Ovary (tissue), 9 donors: Measurements from ENCODE around the gene AOPEP. TPM values are rescaled to one million over a fixed set of nuclear protein-coding genes. Genes with fewer than 3 reads are reported as not detected.

Source experiments
- DNase-seq, 5 donors: peaks; one replicate each; pipeline ENCODE4 v3.0.0-alpha.2; 2019 to 2020
- H3K27ac ChIP-seq, 2 donors: fragments of 200-600 bp; one replicate each; pipeline versions ENCODE4 v1.5.1 to v1.8.0; 2019 to 2022
- H3K27me3 ChIP-seq: fragments of 200-600 bp; one replicate; pipeline ENCODE4 v1.8.0; 2022
- H3K36me3 ChIP-seq: fragments of 200-600 bp; sonication (generic); one replicate; pipeline ENCODE4 v1.5.1; 2019
- H3K4me1 ChIP-seq: one replicate; pipeline ENCODE4 v1.8.1; 2013; ENCODE audit warnings: mild to moderate bottlenecking, moderate library complexity; ENCODE audit not compliant: insufficient read depth
- H3K4me3 ChIP-seq: fragments of 200-600 bp; sonication (generic); one replicate; pipeline ENCODE4 v1.5.1; 2017
- H3K9me3 ChIP-seq, 2 donors: fragments of 200-600 bp in 1 of 2; sonication (generic) in 1 of 2; one replicate each; pipeline versions ENCODE4 v1.5.1 to v1.8.1; 2013 to 2019; ENCODE audit warnings: mild to moderate bottlenecking in 1 of 2, moderate library complexity in 1 of 2
- CTCF ChIP-seq, 3 donors: fragments of 450-650 bp in 2 of 3; fragments of 200-600 bp in 1 of 3; IDR thresholded peaks; one replicate each; pipeline versions ENCODE4 v1.5.1 to v1.8.0; 2016 to 2022; ENCODE audit warnings: antibody characterized with exemption in 3 of 3, mild to moderate bottlenecking in 1 of 3
- EP300 ChIP-seq: sonication (generic); formaldehyde crosslinking; IDR thresholded peaks from one replicate; pipeline ENCODE4 v1.6.1; 2017; ENCODE audit warnings: antibody characterized with exemption
- POLR2A ChIP-seq: fragments of 450-650 bp; IDR thresholded peaks from one replicate; pipeline ENCODE4 v1.6.1; 2017; ENCODE audit warnings: antibody characterized with exemption, mild to moderate bottlenecking, moderate library complexity
- WGBS, 3 donors: extraction: QIAGEN DNeasy Blood & Tissue Kit in 1 of 3; methylation state at CpG; one replicate each; pipeline versions ENCODE4 v1.1.5 to v1.1.7; 2013 to 2017; 5-methylcytosine and 5-hydroxymethylcytosine counted together
- intact Hi-C, 4 donors: fragments of 100-400 bp; cut with DNase I; formaldehyde crosslinking; loops; one replicate each; pipeline versions ENCODE4 v1.11.0 to v1.15.1; 2022 to 2023
- polyA plus RNA-seq, 2 donors: library from polyadenylated mRNA; stranded (reverse); fragments of 200-250 nt in 1 of 2; fragments of 350-450 nt in 1 of 2; fragmentation: Illumina TruSeq in 1 of 2; extraction: RNeasy Lipid Tissue Mini Kit (QIAGEN cat#74804) in 1 of 2; gene quantifications; one replicate each; pipeline ENCODE4 v1.2.3, GENCODE V29; 2013 to 2014
- total RNA-seq, 7 donors: library from RNA; depleted of rRNA in 2 of 7; stranded (reverse); fragments of >200 nt in 2 of 7; fragmentation: NEBNext Ultra II Directional in 3 of 7; extraction: Animal tissue kit (Norgen Biotek cat#: 25700) in 3 of 7; gene quantifications; one replicate each; pipeline versions ENCODE4 v1.1.0 to v1.2.4, GENCODE V29; 2016 to 2023
- donor health status: DM: no; HTN: no; CAD: no; lungs with moderate emphysema.
- donor health status: DM: no; HTN: no; CAD: no.
- donor health status: Bipolar disorder and iron deficiency.
- donor health status: DM: yes; HTN: yes; CAD: no.
- donor health status: DM: no; HTN: no; CAD: no.
- donor health status: DM: yes; HTN: yes; CAD: no.

Gene AOPEP
- total and polyA plus RNA-seq, 9 donors = 40.0 to 141 (median 82.1) TPM

- DNase-seq = peak; percentile 63 to 76 (median 71)
- intact Hi-C loops = loop anchor here in 3 of 4 donors (5.0 to 10.0 kb wide), 5 partner anchors 59 to 219 kb away; no protein-coding TSS in a partner anchor
Measured at GRCh38 chr9:95003689-95004410, 277.4 kb downstream of the AOPEP start.

GRCh38 chr9:95004411-95005277 is 278.1 kb downstream of the AOPEP start:
- intact Hi-C loops = loop anchor here in 3 of 4 donors (5.0 to 10.0 kb wide), 5 partner anchors 60 to 220 kb away; no protein-coding TSS in a partner anchor
- H3K9me3 ChIP-seq = no peaks in the 10 kb centered on the region
- H3K36me3 ChIP-seq = no peaks in the 10 kb centered on the region
- WGBS, 3 donors = 0 to 1% (median 1%) methylated on average over 26 to 133 of the region's 133 CpGs
- DNase-seq = peak; percentile 62 to 78 (median 74)
- peaks cover 10% of the 10 kb centered on the region for H3K4me1 ChIP-seq
- H3K4me3 ChIP-seq = peak overlapping the region; percentile 72
- H3K27ac ChIP-seq = peak overlapping the region; percentile 100
- H3K27me3 ChIP-seq = no peaks in the 10 kb centered on the region
- TF ChIP-seq POLR2A (peak; percentile 23), CTCF (IDR thresholded peaks at IDR 0.05) (no peak)

More at GRCh38 chr9:95003689-95004410, 277.4 kb downstream of the AOPEP start:
- Histone ChIP-seq H3K9me3 (no peaks in the 10 kb centered on the region), H3K27ac (peak overlapping the region; percentile 100), H3K4me3 (peak overlapping the region; percentile 72), H3K4me1 (peaks cover 10% of the 10 kb centered on the region), H3K27me3 (no peaks in the 10 kb centered on the region), H3K36me3 (no peaks in the 10 kb centered on the region)
- no peak for TF ChIP-seq EP300
- peak; percentile 8 for TF ChIP-seq POLR2A
- peak in 2 of 3 donors; percentile 6 to 32 for TF ChIP-seq CTCF (IDR thresholded peaks at IDR 0.05)
- 6 to 8% (median 6%) methylated on average over 19 of the region's 19 CpGs for WGBS, 3 donors

- peak in 2 of 5 donors; percentile 24 to 50 for DNase-seq
- H3K9me3 ChIP-seq = no peaks in the 10 kb centered on the region
- H3K36me3 ChIP-seq = no peaks in the 10 kb centered on the region
- intact Hi-C loops = loop anchor here in 3 of 4 donors (10.0 kb wide), 4 partner anchors 59 to 221 kb away; no protein-coding TSS in a partner anchor
- H3K27me3 ChIP-seq = no peaks in the 10 kb centered on the region
- H3K27ac ChIP-seq = peak overlapping the region; percentile 100
- peak overlapping the region; percentile 72 for H3K4me3 ChIP-seq
- TF ChIP-seq CTCF (IDR thresholded peaks at IDR 0.05) = no peak
- no peak for TF ChIP-seq POLR2A
- no peak for TF ChIP-seq EP300
- peaks cover 11% of the 10 kb centered on the region for H3K4me1 ChIP-seq
- WGBS, 3 donors = 0 to 2% (median 1%) methylated on average over 26 to 49 of the region's 49 CpGs
Measured at GRCh38 chr9:95005278-95006143, 279.0 kb downstream of the AOPEP start.
